HEK293 (cell line): ENCODE results near the gene BANF2.

Experiments used
- CTCF ChIA-PET: fragments of 350-600 bp; formaldehyde crosslinking; extraction: SDS; loops from one replicate; lab custom pipeline; 2021; ENCODE audit warnings: antibody characterized with exemption; lab: Yijun Ruan, JAX
- POLR2A ChIA-PET: fragments of 300-600 bp; formaldehyde crosslinking; extraction: SDS; loops from one replicate; lab custom pipeline; 2020; ENCODE audit warnings: antibody characterized with exemption, inconsistent platforms; lab: Yijun Ruan, JAX
- H3K27ac ChIP-seq: fragments of 200-500 bp; sonication (Bioruptor generic); 2 replicates; pipeline ENCODE4 v1.5.1; 2014; ENCODE audit warnings: low read depth, low read length, control low read depth, inconsistent platforms; ENCODE audit errors: extremely low read depth
- H3K36me3 ChIP-seq, 2 experiments: fragments of 200-500 bp in 1 of 2; sonication (Bioruptor generic) in 1 of 2; 1 replicate in 1 of 2; 2 replicates in 1 of 2; pipeline ENCODE4 v1.5.1; 2014 to 2017; ENCODE audit warnings: inconsistent platforms in 2 of 2, low read length in 2 of 2; ENCODE audit not compliant: control insufficient read depth in 2 of 2, insufficient read depth in 1 of 2
- H3K4me1 ChIP-seq: fragments of 200-500 bp; sonication (Bioruptor generic); 2 replicates; pipeline ENCODE4 v1.5.1; 2014; ENCODE audit warnings: mild to moderate bottlenecking, low read length, inconsistent platforms; ENCODE audit not compliant: control insufficient read depth, insufficient read depth
- H3K4me3 ChIP-seq: 2 replicates; pipeline ENCODE4 v1.5.1; 2011; ENCODE audit warnings: low read depth, mild to moderate bottlenecking, control low read depth, low read length, moderate library complexity
- H3K9me3 ChIP-seq: fragments of 200-500 bp; sonication (Bioruptor generic); 2 replicates; pipeline ENCODE4 v1.5.1; 2014; ENCODE audit warnings: low read depth, low read length, inconsistent platforms; ENCODE audit not compliant: control insufficient read depth, insufficient read depth
- CTCF ChIP-seq: fragments of 450-650 bp; formaldehyde crosslinking; IDR thresholded peaks from 2 replicates; pipeline ENCODE4 v1.5.1; 2016; ENCODE audit warnings: missing biosample characterization, missing genetic modification characterization
- PRDM1 ChIP-seq: fragments of 450-650 bp; formaldehyde crosslinking; IDR thresholded peaks from 2 replicates; pipeline ENCODE4; 2016; ENCODE audit warnings: missing biosample characterization, missing genetic modification characterization
- SETDB1 ChIP-seq: IDR thresholded peaks from one replicate; pipeline ENCODE4 v1.6.1; 2017; ENCODE audit warnings: mild to moderate bottlenecking, low read length, moderate library complexity, mixed read lengths; ENCODE audit not compliant: insufficient read length
- TRIM28 ChIP-seq: IDR thresholded peaks from 2 replicates; pipeline ENCODE4 v1.6.1; 2011; ENCODE audit warnings: low read length, control low read depth, borderline replicate concordance
- ZBTB17 ChIP-seq: fragments of 450-650 bp; formaldehyde crosslinking; IDR thresholded peaks from 2 replicates; pipeline ENCODE4 v1.5.1; 2016; ENCODE audit warnings: missing biosample characterization, missing genetic modification characterization
- ZNF148 ChIP-seq: fragments of 450-650 bp; formaldehyde crosslinking; IDR thresholded peaks from 2 replicates; pipeline ENCODE4 v1.5.0; 2017; ENCODE audit warnings: missing biosample characterization, missing genetic modification characterization, borderline replicate concordance
- ZNF398 ChIP-seq: fragments of 450-650 bp; formaldehyde crosslinking; IDR thresholded peaks from 2 replicates; pipeline ENCODE4 v1.5.1; 2017; ENCODE audit warnings: missing biosample characterization, missing genetic modification characterization
- ZNF548 ChIP-seq: fragments of 450-650 bp; formaldehyde crosslinking; IDR thresholded peaks from 2 replicates; pipeline ENCODE4 v1.5.1; 2016; ENCODE audit warnings: missing biosample characterization, missing genetic modification characterization
- ZNF621 ChIP-seq: fragments of 450-650 bp; formaldehyde crosslinking; IDR thresholded peaks from 2 replicates; pipeline ENCODE4 v1.5.1; 2017; ENCODE audit warnings: missing biosample characterization, missing genetic modification characterization
- ZNF660 ChIP-seq: fragments of 450-650 bp; IDR thresholded peaks from 2 replicates; pipeline ENCODE4 v1.5.1; 2018; ENCODE audit warnings: missing biosample characterization, mild to moderate bottlenecking, missing genetic modification characterization
- ZNF670 ChIP-seq: fragments of 450-650 bp; formaldehyde crosslinking; IDR thresholded peaks from 2 replicates; pipeline ENCODE4 v1.5.1; 2016; ENCODE audit warnings: missing biosample characterization, missing genetic modification characterization, low read depth
- TF ChIP-seq, protein P1 (sequence below): fragments of 450-650 bp; formaldehyde crosslinking; IDR thresholded peaks from 2 replicates; pipeline ENCODE4 v1.5.1; 2016; ENCODE audit warnings: missing biosample characterization, missing genetic modification characterization, borderline replicate concordance
- TF ChIP-seq, protein P2 (sequence below): fragments of 450-650 bp; formaldehyde crosslinking; IDR thresholded peaks from 2 replicates; pipeline ENCODE4 v1.5.1; 2016; ENCODE audit warnings: missing biosample characterization, missing genetic modification characterization
- TF ChIP-seq, protein P3 (sequence below): fragments of 450-650 bp; formaldehyde crosslinking; IDR thresholded peaks from 2 replicates; pipeline ENCODE4 v1.5.1; 2016; ENCODE audit warnings: missing biosample characterization, missing genetic modification characterization

The BANF2 gene

GRCh38 chr20:17758010-17758409, 58.2 kb downstream of the BANF2 start (continued):
- TF ChIP-seq ZNF398 (tag by site-specific recombination): no peak
- TF ChIP-seq ZNF670 (tag by site-specific recombination): no peak

DNA sequence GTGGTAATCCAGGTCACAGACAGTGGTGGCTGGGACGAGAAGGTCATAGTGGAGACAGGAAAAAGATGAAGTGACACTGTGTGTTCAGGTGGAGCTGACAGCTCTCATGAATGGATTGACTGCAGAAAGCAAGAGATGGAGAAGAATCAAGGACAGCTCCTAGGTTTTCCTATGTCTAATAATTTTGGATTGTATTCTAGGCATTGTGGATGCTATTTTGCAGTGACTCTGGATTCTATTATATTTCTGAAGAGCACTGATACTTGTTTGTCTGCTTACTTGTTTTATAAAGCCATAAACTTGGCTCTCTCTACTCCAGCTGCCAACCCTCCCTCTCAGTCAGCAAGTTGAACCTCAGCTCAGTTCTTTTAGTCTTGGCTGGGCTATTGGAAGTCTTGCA, 58.7 kb downstream of the BANF2 start:
- no peaks in the 10 kb centered on the region for H3K36me3 ChIP-seq
- ChIA-PET POLR2A (no interaction called here), CTCF (no interaction called here)
- H3K9me3 ChIP-seq: no peaks in the 10 kb centered on the region
- H3K27ac ChIP-seq: no peak overlapping the region
- H3K4me1 ChIP-seq: no peaks in the 10 kb centered on the region
- TF ChIP-seq CTCF (tag by site-specific recombination) (no peak), ZNF148 (tag by site-specific recombination) (no peak), ZNF621 (tag by site-specific recombination) (no peak), ZNF548 (tag by site-specific recombination) (no peak), ZBTB17 (no peak), TRIM28 (no peak), SETDB1 (peak; percentile 36), PRDM1 (tag by site-specific recombination) (no peak), ZNF660 (no peak)
- TF ChIP-seq, protein P1, sequence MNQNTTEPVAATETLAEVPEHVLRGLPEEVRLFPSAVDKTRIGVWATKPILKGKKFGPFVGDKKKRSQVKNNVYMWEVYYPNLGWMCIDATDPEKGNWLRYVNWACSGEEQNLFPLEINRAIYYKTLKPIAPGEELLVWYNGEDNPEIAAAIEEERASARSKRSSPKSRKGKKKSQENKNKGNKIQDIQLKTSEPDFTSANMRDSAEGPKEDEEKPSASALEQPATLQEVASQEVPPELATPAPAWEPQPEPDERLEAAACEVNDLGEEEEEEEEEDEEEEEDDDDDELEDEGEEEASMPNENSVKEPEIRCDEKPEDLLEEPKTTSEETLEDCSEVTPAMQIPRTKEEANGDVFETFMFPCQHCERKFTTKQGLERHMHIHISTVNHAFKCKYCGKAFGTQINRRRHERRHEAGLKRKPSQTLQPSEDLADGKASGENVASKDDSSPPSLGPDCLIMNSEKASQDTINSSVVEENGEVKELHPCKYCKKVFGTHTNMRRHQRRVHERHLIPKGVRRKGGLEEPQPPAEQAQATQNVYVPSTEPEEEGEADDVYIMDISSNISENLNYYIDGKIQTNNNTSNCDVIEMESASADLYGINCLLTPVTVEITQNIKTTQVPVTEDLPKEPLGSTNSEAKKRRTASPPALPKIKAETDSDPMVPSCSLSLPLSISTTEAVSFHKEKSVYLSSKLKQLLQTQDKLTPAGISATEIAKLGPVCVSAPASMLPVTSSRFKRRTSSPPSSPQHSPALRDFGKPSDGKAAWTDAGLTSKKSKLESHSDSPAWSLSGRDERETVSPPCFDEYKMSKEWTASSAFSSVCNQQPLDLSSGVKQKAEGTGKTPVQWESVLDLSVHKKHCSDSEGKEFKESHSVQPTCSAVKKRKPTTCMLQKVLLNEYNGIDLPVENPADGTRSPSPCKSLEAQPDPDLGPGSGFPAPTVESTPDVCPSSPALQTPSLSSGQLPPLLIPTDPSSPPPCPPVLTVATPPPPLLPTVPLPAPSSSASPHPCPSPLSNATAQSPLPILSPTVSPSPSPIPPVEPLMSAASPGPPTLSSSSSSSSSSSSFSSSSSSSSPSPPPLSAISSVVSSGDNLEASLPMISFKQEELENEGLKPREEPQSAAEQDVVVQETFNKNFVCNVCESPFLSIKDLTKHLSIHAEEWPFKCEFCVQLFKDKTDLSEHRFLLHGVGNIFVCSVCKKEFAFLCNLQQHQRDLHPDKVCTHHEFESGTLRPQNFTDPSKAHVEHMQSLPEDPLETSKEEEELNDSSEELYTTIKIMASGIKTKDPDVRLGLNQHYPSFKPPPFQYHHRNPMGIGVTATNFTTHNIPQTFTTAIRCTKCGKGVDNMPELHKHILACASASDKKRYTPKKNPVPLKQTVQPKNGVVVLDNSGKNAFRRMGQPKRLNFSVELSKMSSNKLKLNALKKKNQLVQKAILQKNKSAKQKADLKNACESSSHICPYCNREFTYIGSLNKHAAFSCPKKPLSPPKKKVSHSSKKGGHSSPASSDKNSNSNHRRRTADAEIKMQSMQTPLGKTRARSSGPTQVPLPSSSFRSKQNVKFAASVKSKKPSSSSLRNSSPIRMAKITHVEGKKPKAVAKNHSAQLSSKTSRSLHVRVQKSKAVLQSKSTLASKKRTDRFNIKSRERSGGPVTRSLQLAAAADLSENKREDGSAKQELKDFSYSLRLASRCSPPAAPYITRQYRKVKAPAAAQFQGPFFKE (tag by site-specific recombination): no peak
- TF ChIP-seq, protein P2, sequence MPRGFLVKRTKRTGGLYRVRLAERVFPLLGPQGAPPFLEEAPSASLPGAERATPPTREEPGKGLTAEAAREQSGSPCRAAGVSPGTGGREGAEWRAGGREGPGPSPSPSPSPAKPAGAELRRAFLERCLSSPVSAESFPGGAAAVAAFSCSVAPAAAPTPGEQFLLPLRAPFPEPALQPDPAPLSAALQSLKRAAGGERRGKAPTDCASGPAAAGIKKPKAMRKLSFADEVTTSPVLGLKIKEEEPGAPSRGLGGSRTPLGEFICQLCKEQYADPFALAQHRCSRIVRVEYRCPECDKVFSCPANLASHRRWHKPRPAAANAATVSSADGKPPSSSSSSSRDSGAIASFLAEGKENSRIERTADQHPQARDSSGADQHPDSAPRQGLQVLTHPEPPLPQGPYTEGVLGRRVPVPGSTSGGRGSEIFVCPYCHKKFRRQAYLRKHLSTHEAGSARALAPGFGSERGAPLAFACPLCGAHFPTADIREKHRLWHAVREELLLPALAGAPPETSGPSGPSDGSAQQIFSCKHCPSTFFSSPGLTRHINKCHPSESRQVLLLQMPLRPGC (tag by site-specific recombination): no peak
- TF ChIP-seq, protein P3, sequence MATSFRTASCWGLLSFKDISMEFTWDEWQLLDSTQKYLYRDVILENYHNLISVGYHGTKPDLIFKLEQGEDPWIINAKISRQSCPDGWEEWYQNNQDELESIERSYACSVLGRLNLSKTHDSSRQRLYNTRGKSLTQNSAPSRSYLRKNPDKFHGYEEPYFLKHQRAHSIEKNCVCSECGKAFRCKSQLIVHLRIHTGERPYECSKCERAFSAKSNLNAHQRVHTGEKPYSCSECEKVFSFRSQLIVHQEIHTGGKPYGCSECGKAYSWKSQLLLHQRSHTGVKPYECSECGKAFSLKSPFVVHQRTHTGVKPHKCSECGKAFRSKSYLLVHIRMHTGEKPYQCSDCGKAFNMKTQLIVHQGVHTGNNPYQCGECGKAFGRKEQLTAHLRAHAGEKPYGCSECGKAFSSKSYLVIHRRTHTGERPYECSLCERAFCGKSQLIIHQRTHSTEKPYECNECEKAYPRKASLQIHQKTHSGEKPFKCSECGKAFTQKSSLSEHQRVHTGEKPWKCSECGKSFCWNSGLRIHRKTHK (tag by site-specific recombination): peak; percentile 90
- H3K4me3 ChIP-seq: no peak overlapping the region
